Astrocyte (in vitro differentiated cells and primary cell): ENCODE measurements around the gene PTPRC. TPM values are rescaled to one million over a fixed set of nuclear protein-coding genes. Genes with fewer than 3 reads are reported as not detected.

Source experiments
- DNase-seq: peaks from one replicate; pipeline ENCODE4 v3.0.0-alpha.2; 2010; ENCODE audit warnings: low read depth
- FAIRE-seq: peaks from 2 replicates; lab custom pipeline; 2011; peaks lifted over from hg19 to GRCh38; lab: Jason Lieb, UNC
- H2AFZ ChIP-seq: 2 replicates; pipeline ENCODE4 v1.6.0; 2012; ENCODE audit warnings: low read depth, low read length, inconsistent platforms
- H3K27ac ChIP-seq: 2 replicates; pipeline ENCODE4 v1.5.1; 2011; ENCODE audit warnings: low read depth, low read length, inconsistent platforms
- H3K27me3 ChIP-seq: 2 replicates; pipeline ENCODE4 v1.6.0; 2011; ENCODE audit warnings: low read length, inconsistent platforms; ENCODE audit not compliant: insufficient read depth
- H3K36me3 ChIP-seq: 2 replicates; pipeline ENCODE4 v1.5.1; 2011; ENCODE audit warnings: low read length, inconsistent platforms; ENCODE audit not compliant: insufficient read depth
- H3K4me1 ChIP-seq: 2 replicates; pipeline ENCODE4 v1.5.1; 2011; ENCODE audit warnings: low read length, inconsistent platforms; ENCODE audit not compliant: insufficient read depth
- H3K4me2 ChIP-seq: 2 replicates; pipeline ENCODE4 v1.6.0; 2012; ENCODE audit warnings: low read length, inconsistent platforms
- H3K4me3 ChIP-seq: 2 replicates; pipeline ENCODE4 v1.5.1; 2011; ENCODE audit warnings: low read depth, mild to moderate bottlenecking, low read length, inconsistent platforms; ENCODE audit not compliant: insufficient read depth
- H3K79me2 ChIP-seq: 2 replicates; pipeline ENCODE4 v1.6.0; 2012; ENCODE audit warnings: mild to moderate bottlenecking, low read length, inconsistent platforms; ENCODE audit not compliant: insufficient read depth
- H3K9ac ChIP-seq: 2 replicates; pipeline ENCODE4 v1.6.0; 2012; ENCODE audit warnings: mild to moderate bottlenecking, low read length, inconsistent platforms
- H3K9me3 ChIP-seq: 2 replicates; pipeline ENCODE4 v1.5.1; 2012; ENCODE audit warnings: low read depth, mild to moderate bottlenecking, low read length, inconsistent platforms; ENCODE audit not compliant: insufficient read depth
- H4K20me1 ChIP-seq: 2 replicates; pipeline ENCODE4 v1.6.0; 2012; ENCODE audit warnings: low read length, inconsistent platforms; ENCODE audit not compliant: insufficient read depth
- H3K27ac Mint-ChIP-seq: one replicate; pipeline ENCODE4 v1.8.0; 2021; ENCODE audit warnings: mild to moderate bottlenecking, mixed read lengths; ENCODE audit not compliant: unreplicated experiment
- H3K27me3 Mint-ChIP-seq: one replicate; pipeline ENCODE4 v1.8.0; 2021; ENCODE audit warnings: low read depth, mixed read lengths; ENCODE audit not compliant: unreplicated experiment
- H3K36me3 Mint-ChIP-seq: one replicate; pipeline ENCODE4 v1.8.0; 2021; ENCODE audit warnings: low read depth, mixed read lengths; ENCODE audit not compliant: unreplicated experiment
- H3K4me1 Mint-ChIP-seq: one replicate; pipeline ENCODE4 v1.8.0; 2021; ENCODE audit warnings: low read depth, mixed read lengths; ENCODE audit not compliant: unreplicated experiment
- H3K4me3 Mint-ChIP-seq: one replicate; pipeline ENCODE4 v1.8.0; 2021; ENCODE audit warnings: mild to moderate bottlenecking, moderate library complexity, mixed read lengths; ENCODE audit not compliant: unreplicated experiment
- H3K9me3 Mint-ChIP-seq: one replicate; pipeline ENCODE4 v1.8.0; 2021; ENCODE audit warnings: mild to moderate bottlenecking, mixed read lengths; ENCODE audit not compliant: unreplicated experiment
- EZH2 ChIP-seq: IDR thresholded peaks from 2 replicates; pipeline ENCODE4 v1.6.1; 2012; ENCODE audit warnings: mild to moderate bottlenecking, low read length, inconsistent platforms; ENCODE audit not compliant: insufficient read depth
- total RNA-seq: library from RNA; stranded (reverse); gene quantifications from 2 replicates; pipeline ENCODE4 v1.2.1, GENCODE V29; 2021
- TF ChIP-seq, protein P1 (sequence below): IDR thresholded peaks from 2 replicates; pipeline ENCODE4 v1.5.1; 2011; ENCODE audit warnings: low read depth, mild to moderate bottlenecking, inconsistent platforms, low read length, moderate library complexity; ENCODE audit not compliant: insufficient read depth

Gene PTPRC
- total RNA-seq, 1 donor from 2014 or later = 0.20 TPM

GRCh38 chr1:198678301-198678836 lies 39.5 kb downstream of the PTPRC start:
- DNase-seq (peak; percentile 45), FAIRE-seq (no peak)
- no peaks in the 10 kb centered on the region for H3K9me3 ChIP-seq
- H3K79me2 ChIP-seq = no peaks in the 10 kb centered on the region
- H3K9me3 Mint-ChIP-seq = no peaks in the 10 kb centered on the region
- H3K27ac Mint-ChIP-seq = no peak overlapping the region
- no peak overlapping the region for H3K4me3 Mint-ChIP-seq
- no peaks in the 10 kb centered on the region for H3K27me3 Mint-ChIP-seq
- peaks cover 31% of the 10 kb centered on the region for H3K4me1 Mint-ChIP-seq
- no peak overlapping the region for H3K27ac ChIP-seq
- no peaks in the 10 kb centered on the region for H4K20me1 ChIP-seq
- H3K9ac ChIP-seq = no peak overlapping the region
- H3K4me2 ChIP-seq = no peak overlapping the region
- H3K4me1 ChIP-seq = peaks cover 18% of the 10 kb centered on the region
- no peaks in the 10 kb centered on the region for H3K36me3 Mint-ChIP-seq
- H3K4me3 ChIP-seq = no peak overlapping the region
- no peaks in the 10 kb centered on the region for H3K27me3 ChIP-seq
- TF ChIP-seq, protein P1, sequence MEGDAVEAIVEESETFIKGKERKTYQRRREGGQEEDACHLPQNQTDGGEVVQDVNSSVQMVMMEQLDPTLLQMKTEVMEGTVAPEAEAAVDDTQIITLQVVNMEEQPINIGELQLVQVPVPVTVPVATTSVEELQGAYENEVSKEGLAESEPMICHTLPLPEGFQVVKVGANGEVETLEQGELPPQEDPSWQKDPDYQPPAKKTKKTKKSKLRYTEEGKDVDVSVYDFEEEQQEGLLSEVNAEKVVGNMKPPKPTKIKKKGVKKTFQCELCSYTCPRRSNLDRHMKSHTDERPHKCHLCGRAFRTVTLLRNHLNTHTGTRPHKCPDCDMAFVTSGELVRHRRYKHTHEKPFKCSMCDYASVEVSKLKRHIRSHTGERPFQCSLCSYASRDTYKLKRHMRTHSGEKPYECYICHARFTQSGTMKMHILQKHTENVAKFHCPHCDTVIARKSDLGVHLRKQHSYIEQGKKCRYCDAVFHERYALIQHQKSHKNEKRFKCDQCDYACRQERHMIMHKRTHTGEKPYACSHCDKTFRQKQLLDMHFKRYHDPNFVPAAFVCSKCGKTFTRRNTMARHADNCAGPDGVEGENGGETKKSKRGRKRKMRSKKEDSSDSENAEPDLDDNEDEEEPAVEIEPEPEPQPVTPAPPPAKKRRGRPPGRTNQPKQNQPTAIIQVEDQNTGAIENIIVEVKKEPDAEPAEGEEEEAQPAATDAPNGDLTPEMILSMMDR = no peak
- no peak for TF ChIP-seq EZH2
- H2AFZ ChIP-seq = no peak overlapping the region
- no peaks in the 10 kb centered on the region for H3K36me3 ChIP-seq

DNA sequence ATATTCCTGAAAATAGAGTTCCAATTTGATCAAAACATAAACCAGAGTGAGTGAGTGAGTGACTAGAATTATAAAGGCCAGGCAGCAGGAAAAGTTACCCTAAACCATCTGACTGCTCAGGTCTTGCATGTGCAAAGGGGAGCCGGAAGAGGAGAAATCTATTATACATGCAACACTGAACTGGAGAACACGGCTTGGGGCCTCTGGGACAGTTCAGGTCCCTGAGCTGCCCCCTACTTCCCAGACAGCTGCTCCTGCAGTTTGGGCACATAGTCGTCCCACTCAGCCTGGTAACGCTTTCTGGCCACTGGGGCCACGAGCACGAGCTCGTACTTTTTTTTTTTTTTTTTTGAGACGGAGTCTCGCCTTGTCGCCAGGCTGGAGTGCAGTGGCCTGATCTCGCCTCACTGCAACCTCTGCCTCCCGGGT lies 40.1 kb downstream of the PTPRC start:
- no peaks in the 10 kb centered on the region for H3K27me3 Mint-ChIP-seq
- no peaks in the 10 kb centered on the region for H3K36me3 Mint-ChIP-seq
- TF ChIP-seq, protein P1 = no peak
- TF ChIP-seq EZH2 = no peak
- no peak overlapping the region for H3K4me2 ChIP-seq
- FAIRE-seq (no peak), DNase-seq (no peak)
- peaks cover 31% of the 10 kb centered on the region for H3K4me1 Mint-ChIP-seq
- H3K27me3 ChIP-seq = no peaks in the 10 kb centered on the region
- no peak overlapping the region for H3K4me3 ChIP-seq
- no peak overlapping the region for H3K9ac ChIP-seq
- H3K9me3 ChIP-seq = no peaks in the 10 kb centered on the region
- H3K4me1 ChIP-seq = peaks cover 18% of the 10 kb centered on the region
- no peaks in the 10 kb centered on the region for H3K79me2 ChIP-seq
- H3K4me3 Mint-ChIP-seq = no peak overlapping the region
- H3K27ac ChIP-seq = no peak overlapping the region
- no peak overlapping the region for H2AFZ ChIP-seq
- no peaks in the 10 kb centered on the region for H3K36me3 ChIP-seq
- H3K9me3 Mint-ChIP-seq = no peaks in the 10 kb centered on the region
- no peak overlapping the region for H3K27ac Mint-ChIP-seq
- H4K20me1 ChIP-seq = no peaks in the 10 kb centered on the region

- FAIRE-seq (no peak), DNase-seq (no peak)
- H4K20me1 ChIP-seq = no peaks in the 10 kb centered on the region
- H3K79me2 ChIP-seq = no peaks in the 10 kb centered on the region
- no peak overlapping the region for H3K4me2 ChIP-seq
- no peaks in the 10 kb centered on the region for H3K27me3 ChIP-seq
- Mint-ChIP-seq H3K4me1 (peaks cover 31% of the 10 kb centered on the region), H3K9me3 (no peaks in the 10 kb centered on the region), H3K27ac (no peak overlapping the region), H3K36me3 (no peaks in the 10 kb centered on the region), H3K27me3 (no peaks in the 10 kb centered on the region), H3K4me3 (no peak overlapping the region)
- H3K4me1 ChIP-seq = peaks cover 18% of the 10 kb centered on the region
- H3K4me3 ChIP-seq = no peak overlapping the region
- no peaks in the 10 kb centered on the region for H3K9me3 ChIP-seq
- no peaks in the 10 kb centered on the region for H3K36me3 ChIP-seq
- H3K27ac ChIP-seq = no peak overlapping the region
- H3K9ac ChIP-seq = no peak overlapping the region
- TF ChIP-seq EZH2 = no peak
- TF ChIP-seq, protein P1 = no peak
- no peak overlapping the region for H2AFZ ChIP-seq
These were observed 40.8 kb downstream of the PTPRC start for GRCh38 chr1:198679535-198680173.
